DND-41 (cell line): ENCODE data around the gene CDH5.

Experiments
- ATAC-seq: fragments of 200-7000 bp; cut with Tn5 transposase; 3 replicates; pipeline ENCODE4 v1.9.1; 2021; ENCODE audit warnings: low read depth; ENCODE audit not compliant: insufficient read depth
- DNase-seq: peaks from one replicate; pipeline ENCODE4 v3.0.0-alpha.2; 2020
- H2AFZ ChIP-seq: 2 replicates; pipeline ENCODE4 v1.6.0; 2012; ENCODE audit warnings: low read depth, low read length
- H3K27ac ChIP-seq: 2 replicates; pipeline ENCODE4 v1.5.1; 2012; ENCODE audit warnings: low read length, inconsistent platforms
- H3K27me3 ChIP-seq: fragments of 200-600 bp; sonication (generic); 2 replicates; pipeline ENCODE4 v1.6.0; 2012; ENCODE audit warnings: low read length, mild to moderate bottlenecking, inconsistent platforms; ENCODE audit not compliant: insufficient read depth, poor library complexity
- H3K36me3 ChIP-seq: 2 replicates; pipeline ENCODE4 v1.5.1; 2012; ENCODE audit warnings: low read length, inconsistent platforms; ENCODE audit not compliant: insufficient read depth
- H3K4me1 ChIP-seq: 2 replicates; pipeline ENCODE4 v1.5.1; 2012; ENCODE audit warnings: mild to moderate bottlenecking, low read length; ENCODE audit not compliant: insufficient read depth
- H3K4me2 ChIP-seq: 2 replicates; pipeline ENCODE4 v1.6.0; 2012; ENCODE audit warnings: mild to moderate bottlenecking, moderate library complexity, low read length, inconsistent platforms; ENCODE audit not compliant: insufficient read depth
- H3K4me3 ChIP-seq, 2 experiments: fragments of 200-600 bp in 1 of 2; shearing (Covaris generic) in 1 of 2; 2 replicates each; pipeline ENCODE4 v1.5.1; 2012 to 2016; ENCODE audit warnings: inconsistent platforms in 2 of 2, low read length in 2 of 2, mild to moderate bottlenecking in 2 of 2, low read depth in 1 of 2, moderate library complexity in 1 of 2
- H3K79me2 ChIP-seq: 2 replicates; pipeline ENCODE4 v1.6.0; 2012; ENCODE audit warnings: low read length, inconsistent platforms; ENCODE audit not compliant: insufficient read depth
- H3K9ac ChIP-seq: 2 replicates; pipeline ENCODE4 v1.6.0; 2012; ENCODE audit warnings: low read depth, mild to moderate bottlenecking, inconsistent platforms, low read length, moderate library complexity
- H3K9me3 ChIP-seq: 2 replicates; pipeline ENCODE4 v1.5.1; 2012; ENCODE audit warnings: low read length, moderate library complexity, mild to moderate bottlenecking, inconsistent platforms; ENCODE audit not compliant: insufficient read depth, severe bottlenecking
- H4K20me1 ChIP-seq: 2 replicates; pipeline ENCODE4 v1.6.0; 2012; ENCODE audit warnings: low read length; ENCODE audit not compliant: insufficient read depth
- CTCF ChIP-seq: IDR thresholded peaks from 2 replicates; pipeline ENCODE4 v1.5.1; 2012; ENCODE audit warnings: borderline replicate concordance, low read length, moderate library complexity, mild to moderate bottlenecking; ENCODE audit not compliant: poor library complexity, severe bottlenecking; ENCODE audit errors: extremely low read depth
- EZH2 ChIP-seq: IDR thresholded peaks from 3 replicates; pipeline ENCODE4 v1.6.1; 2012; ENCODE audit warnings: borderline replicate concordance, low read depth, mild to moderate bottlenecking, moderate library complexity, low read length, inconsistent platforms; ENCODE audit not compliant: severe bottlenecking

The CDH5 gene

DNA sequence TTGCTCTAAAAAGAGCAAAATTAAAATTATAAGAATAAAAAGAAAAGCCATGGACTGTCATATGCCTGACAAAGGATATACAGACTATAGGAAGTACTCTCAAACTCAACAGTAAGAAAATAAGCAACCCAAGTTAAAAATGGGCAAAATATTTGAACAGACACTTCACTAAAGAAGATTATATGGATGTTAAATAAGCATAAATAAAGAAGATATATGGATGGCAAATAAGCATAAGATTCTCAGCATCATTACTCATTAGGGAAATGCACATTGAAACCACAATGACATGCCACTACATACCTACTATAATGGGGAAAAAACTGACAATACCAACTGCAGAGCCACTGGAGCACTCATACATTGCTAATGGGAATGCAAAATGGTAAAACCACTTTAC, 45.7 kb downstream of the CDH5 start:
- Histone ChIP-seq H3K4me1 (peaks cover 28% of the 10 kb centered on the region), H3K27me3 (no peaks in the 10 kb centered on the region), H3K27ac (no peak overlapping the region), H3K9me3 (peaks cover 7% of the 10 kb centered on the region), H4K20me1 (no peaks in the 10 kb centered on the region), H3K9ac (no peak overlapping the region), H3K4me2 (no peak overlapping the region), H3K4me3 (no peak overlapping the region), H2AFZ (no peak overlapping the region), H3K79me2 (no peaks in the 10 kb centered on the region; the same call in 1 of the 2 replicates), H3K36me3 (peaks cover 4% of the 10 kb centered on the region; the same call in 1 of the 2 replicates)
- DNase-seq: no peak
- ATAC-seq: no peak
- TF ChIP-seq CTCF (no peak), EZH2 (no peak)

DNA sequence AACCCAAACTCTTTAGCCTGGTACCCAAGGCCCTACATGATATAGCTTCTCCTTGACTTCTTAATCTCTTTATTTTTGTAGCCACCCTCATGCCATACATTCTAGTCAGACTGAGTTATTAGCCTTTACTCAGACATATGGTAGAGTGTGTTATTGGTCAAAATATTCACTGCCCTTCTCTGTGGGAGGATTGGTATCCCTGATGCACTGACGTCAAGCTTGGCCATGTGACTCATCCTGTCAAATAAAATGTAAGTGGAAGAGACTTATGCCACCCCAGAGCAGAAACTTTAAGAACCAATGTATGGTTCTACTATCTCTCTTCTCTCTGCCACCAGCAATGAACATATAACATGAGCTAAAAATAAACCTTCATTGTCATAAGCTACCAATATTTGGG, 48.4 kb downstream of the CDH5 start:
- Histone ChIP-seq H4K20me1 (no peaks in the 10 kb centered on the region), H2AFZ (no peak overlapping the region), H3K4me1 (peaks cover under 1% of the 10 kb centered on the region; the same call in 1 of the 2 replicates), H3K27ac (no peak overlapping the region), H3K9ac (no peak overlapping the region), H3K79me2 (no peaks in the 10 kb centered on the region), H3K4me3 (no peak overlapping the region), H3K4me2 (no peak overlapping the region), H3K27me3 (no peaks in the 10 kb centered on the region), H3K9me3 (peaks cover 7% of the 10 kb centered on the region), H3K36me3 (peaks cover 4% of the 10 kb centered on the region; the same call in 1 of the 2 replicates)
- ATAC-seq (no peak), DNase-seq (no peak)
- TF ChIP-seq EZH2: no peak
- no peak for TF ChIP-seq CTCF

DNA sequence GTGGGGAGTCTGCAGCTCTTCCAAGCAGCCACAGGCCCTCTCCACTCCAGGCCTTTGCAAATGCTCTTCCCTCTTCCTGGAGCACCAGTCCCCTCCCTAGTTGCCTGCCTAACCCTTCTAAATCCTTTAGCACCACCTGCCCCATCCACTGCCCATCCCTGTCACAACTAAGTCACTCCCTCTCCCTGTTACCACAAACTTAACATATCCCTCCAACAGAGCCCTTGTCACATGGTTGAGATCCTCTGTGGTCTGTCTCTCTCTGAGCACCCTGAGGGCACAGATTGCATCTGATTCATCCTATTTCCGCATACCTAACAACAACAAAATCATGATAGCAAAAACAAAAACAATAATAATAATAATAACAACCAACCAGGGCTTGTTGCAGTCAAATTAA, 49.6 kb downstream of the CDH5 start:
- H3K4me1 ChIP-seq: no peaks in the 10 kb centered on the region
- H3K9ac ChIP-seq: no peak overlapping the region
- no peak overlapping the region for H3K4me2 ChIP-seq
- no peak overlapping the region for H3K4me3 ChIP-seq
- H2AFZ ChIP-seq: no peak overlapping the region
- H3K27me3 ChIP-seq: no peaks in the 10 kb centered on the region
- DNase-seq (no peak), ATAC-seq (0 out of 3 replicates have a peak, but pooled peaks have one; percentile 33)
- TF ChIP-seq CTCF: no peak
- TF ChIP-seq EZH2: no peak
- no peaks in the 10 kb centered on the region; the same call in 1 of the 2 replicates for H3K36me3 ChIP-seq
- H3K79me2 ChIP-seq: no peaks in the 10 kb centered on the region
- H4K20me1 ChIP-seq: no peaks in the 10 kb centered on the region
- peaks cover 5% of the 10 kb centered on the region for H3K9me3 ChIP-seq
- no peak overlapping the region for H3K27ac ChIP-seq
